ENCODE results near the gene SCAPER.
A peak's percentile ranks its signal among the peaks of the same experiment; 100 is the strongest.

The SCAPER gene

GRCh38 chr15:76905013-76905839 is at the start of gene SCAPER:
Gene SCAPER (minus strand): TSS chr15:76905340. CDS start chr15:76883817, 21,523 bp downstream.
- DNase-seq, result peak; percentile 92 to 97 (median 95)

- DNase-seq, result no peak
Measured at GRCh38 chr15:76954744-76955143, 49.6 kb upstream of the SCAPER start.

GRCh38 chr15:76953913-76954312 is 48.8 kb upstream of the SCAPER start:
- no peak for DNase-seq

- no peak for DNase-seq
Measured at GRCh38 chr15:76951220-76951619, 46.1 kb upstream of the SCAPER start.

- no peak for DNase-seq
Measured at GRCh38 chr15:76947454-76947853, 42.3 kb upstream of the SCAPER start.

- DNase-seq, result no peak
Measured at GRCh38 chr15:76945494-76946093, 40.5 kb upstream of the SCAPER start.

- no peak for DNase-seq
Measured at GRCh38 chr15:76942331-76942730, 37.2 kb upstream of the SCAPER start.

GRCh38 chr15:76941636-76942035 is 36.5 kb upstream of the SCAPER start:
- DNase-seq, result no peak

GRCh38 chr15:76939715-76940114 is 34.6 kb upstream of the SCAPER start:
- DNase-seq, result peak; percentile 17 to 52 (median 46)

- DNase-seq, result no peak
Measured at GRCh38 chr15:76938752-76939151, 33.6 kb upstream of the SCAPER start.

- no peak for DNase-seq
Measured at GRCh38 chr15:76936671-76937070, 31.5 kb upstream of the SCAPER start.

GRCh38 chr15:76935620-76936019 is 30.5 kb upstream of the SCAPER start:
- DNase-seq, result no peak

GRCh38 chr15:76932135-76932966 is 27.2 kb upstream of the SCAPER start:
- DNase-seq, result peak; percentile 4 to 20 (median 11)

- DNase-seq, result peak; percentile 96 to 98 (median 98)
Measured at GRCh38 chr15:76931397-76932134, 26.4 kb upstream of the SCAPER start, which contains the start of gene RCN2. Gene RCN2 (plus strand): TSS chr15:76931749. CDS start chr15:76931842, 93 bp downstream.

GRCh38 chr15:76930831-76931396 is 25.8 kb upstream of the SCAPER start:
- DNase-seq, result no peak

GRCh38 chr15:76929011-76929760 is 24.0 kb upstream of the SCAPER start:
- no peak for DNase-seq

- no peak for DNase-seq
Measured at GRCh38 chr15:76928201-76928600, 23.1 kb upstream of the SCAPER start.

GRCh38 chr15:76916369-76916768 is 11.2 kb upstream of the SCAPER start:
- DNase-seq, result no peak

- DNase-seq, result no peak
Measured at GRCh38 chr15:76913737-76914136, 8.6 kb upstream of the SCAPER start.

- DNase-seq, result no peak
Measured at GRCh38 chr15:76912430-76912829, 7.3 kb upstream of the SCAPER start.

GRCh38 chr15:76905855-76906254 is 715 bp upstream of the SCAPER start:
- DNase-seq, result peak in 1 of 3 donors; percentile 1
